Posterior vena cava (tissue), 2 donors: ENCODE measurements around the gene LRRC4C. TPM values are rescaled to one million over a fixed set of nuclear protein-coding genes. Genes with fewer than 3 reads are reported as not detected.

Experiments
- DNase-seq: peaks from one replicate; pipeline ENCODE4 v3.0.0-alpha.2; 2020; ENCODE audit warnings: low spot score
- intact Hi-C, 2 donors: fragments of 100-400 bp; cut with DNase I; formaldehyde crosslinking; loops; one replicate each; pipeline versions ENCODE4 v1.14.1 to v1.14.2; 2022 to 2023
- total RNA-seq, 2 donors: library from RNA; stranded (reverse); fragmentation: NEBNext Ultra II Directional; extraction: Animal tissue kit (Norgen Biotek cat#: 25700); gene quantifications; one replicate each; pipeline ENCODE4 v1.2.1, GENCODE V29; 2021
- donor health status: DM: yes; HTN: yes; CAD: no.
- donor health status: DM: yes; HTN: yes; CAD: no.

LRRC4C gene
- total RNA-seq, 2 donors from 2014 or later: 0.48 to 0.69 TPM

- intact Hi-C loops: no loop called here
- no peak for DNase-seq
Observed at GRCh38 chr11:41346042-41346441, 113.4 kb downstream of the LRRC4C start.

- DNase-seq: no peak
- intact Hi-C loops: no loop called here
Observed at GRCh38 chr11:41334007-41334933, 125.2 kb downstream of the LRRC4C start.

GRCh38 chr11:41333357-41333756 lies 126.1 kb downstream of the LRRC4C start:
- no peak for DNase-seq
- intact Hi-C loops: no loop called here

GRCh38 chr11:41328324-41328723 lies 131.1 kb downstream of the LRRC4C start:
- intact Hi-C loops: no loop called here
- DNase-seq: no peak

GRCh38 chr11:41323446-41323845 lies 136.0 kb downstream of the LRRC4C start:
- intact Hi-C loops: no loop called here
- DNase-seq: no peak

- DNase-seq: no peak
- intact Hi-C loops: no loop called here
Observed at GRCh38 chr11:41320653-41321052, 138.8 kb downstream of the LRRC4C start.

- DNase-seq: no peak
- intact Hi-C loops: no loop called here
Observed at GRCh38 chr11:41320238-41320637, 139.2 kb downstream of the LRRC4C start.

GRCh38 chr11:41319434-41319833 lies 140.0 kb downstream of the LRRC4C start:
- intact Hi-C loops: no loop called here
- DNase-seq: no peak

- DNase-seq: no peak
Observed at GRCh38 chr11:41316751-41317150, 142.7 kb downstream of the LRRC4C start.

GRCh38 chr11:41313226-41313625 lies 146.2 kb downstream of the LRRC4C start:
- intact Hi-C loops: no loop called here
- DNase-seq: no peak

More at GRCh38 chr11:41316751-41317150, 142.7 kb downstream of the LRRC4C start:
- intact Hi-C loops: no loop called here

- no peak for DNase-seq
- intact Hi-C loops: no loop called here
Observed at GRCh38 chr11:41309716-41310115, 149.7 kb downstream of the LRRC4C start.

- intact Hi-C loops: no loop called here
- DNase-seq: no peak
Observed at GRCh38 chr11:41309111-41309522, 150.3 kb downstream of the LRRC4C start.

- DNase-seq: no peak
- intact Hi-C loops: no loop called here
Observed at GRCh38 chr11:41308286-41308685, 151.2 kb downstream of the LRRC4C start.

- intact Hi-C loops: no loop called here
- DNase-seq: no peak
Observed at GRCh38 chr11:41307296-41308080, 152.0 kb downstream of the LRRC4C start.

- DNase-seq: no peak
- intact Hi-C loops: no loop called here
Observed at GRCh38 chr11:41306431-41306830, 153.0 kb downstream of the LRRC4C start.

- intact Hi-C loops: no loop called here
- no peak for DNase-seq
Observed at GRCh38 chr11:41301023-41301422, 158.4 kb downstream of the LRRC4C start.

GRCh38 chr11:41289408-41289807 lies 170.0 kb downstream of the LRRC4C start:
- intact Hi-C loops: no loop called here
- no peak for DNase-seq

GRCh38 chr11:41286751-41287150 lies 172.7 kb downstream of the LRRC4C start:
- intact Hi-C loops: no loop called here
- no peak for DNase-seq

GRCh38 chr11:41284354-41284753 lies 175.1 kb downstream of the LRRC4C start:
- DNase-seq: no peak
- intact Hi-C loops: no loop called here

- intact Hi-C loops: no loop called here
Observed at GRCh38 chr11:41283191-41283930, 176.1 kb downstream of the LRRC4C start.

More at GRCh38 chr11:41283191-41283930, 176.1 kb downstream of the LRRC4C start:
- DNase-seq: no peak
